ENCODE results near the gene TBC1D4. TPM values are rescaled to one million over a fixed set of nuclear protein-coding genes. Genes with fewer than 3 reads are reported as not detected.

TBC1D4 gene
- polyA plus RNA-seq, 1 experiment: 8.0 TPM

GRCh38 chr13:75421133-75421532 lies 60.8 kb downstream of the TBC1D4 start:
- no peak for DNase-seq (ENCODE audit: low read depth, low spot score)
- Histone ChIP-seq H3K27me3 (ENCODE audit: control insufficient read depth, insufficient read depth, low read length) (no peaks in the 10 kb centered on the region), H3K4me3 (ENCODE audit: low read depth, low read length) (no peak overlapping the region), H3K27ac (ENCODE audit: low read depth, low read length) (no peak overlapping the region), H3K9me3 (ENCODE audit: control insufficient read depth, insufficient read depth, low read length) (no peaks in the 10 kb centered on the region)
- TF ChIP-seq CTCF (IDR thresholded peaks at IDR 0.05; ENCODE audit: low read depth, low read length): no peak
- POLR2A ChIA-PET: no interaction called here
- CTCF ChIA-PET: no interaction called here

- TF ChIP-seq CTCF (IDR thresholded peaks at IDR 0.05; ENCODE audit: low read depth, low read length): no peak
- CTCF ChIA-PET: interaction anchor here (2.7 kb wide), 1 partner anchor 47 kb away, joined by 7 read pairs; no protein-coding TSS in a partner anchor
- Histone ChIP-seq H3K4me3 (ENCODE audit: low read depth, low read length) (no peak overlapping the region), H3K27me3 (ENCODE audit: control insufficient read depth, insufficient read depth, low read length) (no peaks in the 10 kb centered on the region), H3K9me3 (ENCODE audit: control insufficient read depth, insufficient read depth, low read length) (no peaks in the 10 kb centered on the region), H3K27ac (ENCODE audit: low read depth, low read length) (no peak overlapping the region)
- DNase-seq (ENCODE audit: low read depth, low spot score): no peak
- POLR2A ChIA-PET: no interaction called here
These were observed 62.3 kb downstream of the TBC1D4 start for GRCh38 chr13:75419656-75420055.

GRCh38 chr13:75418997-75419396 lies 63.0 kb downstream of the TBC1D4 start:
- no peak for DNase-seq (ENCODE audit: low read depth, low spot score)
- Histone ChIP-seq H3K9me3 (ENCODE audit: control insufficient read depth, insufficient read depth, low read length) (no peaks in the 10 kb centered on the region), H3K27ac (ENCODE audit: low read depth, low read length) (no peak overlapping the region), H3K27me3 (ENCODE audit: control insufficient read depth, insufficient read depth, low read length) (no peaks in the 10 kb centered on the region), H3K4me3 (ENCODE audit: low read depth, low read length) (no peak overlapping the region)
- no peak for TF ChIP-seq CTCF (IDR thresholded peaks at IDR 0.05; ENCODE audit: low read depth, low read length)
- ChIA-PET POLR2A (no interaction called here), CTCF (interaction anchor here (2.7 kb wide), 1 partner anchor 46 kb away, joined by 7 read pairs; no protein-coding TSS in a partner anchor)

- POLR2A ChIA-PET: no interaction called here
- no peaks in the 10 kb centered on the region for H3K27me3 ChIP-seq (ENCODE audit: control insufficient read depth, insufficient read depth, low read length)
- no peak overlapping the region for H3K27ac ChIP-seq (ENCODE audit: low read depth, low read length)
- CTCF ChIA-PET: interaction anchor here (2.7 to 2.9 kb wide), 2 partner anchors 46 to 64 kb away, joined by 7 to 12 read pairs; partner anchors contain the start of gene TBC1D4
- H3K9me3 ChIP-seq (ENCODE audit: control insufficient read depth, insufficient read depth, low read length): no peaks in the 10 kb centered on the region
- TF ChIP-seq CTCF (IDR thresholded peaks at IDR 0.05; ENCODE audit: low read depth, low read length): no peak
- H3K4me3 ChIP-seq (ENCODE audit: low read depth, low read length): no peak overlapping the region
- DNase-seq (ENCODE audit: low read depth, low spot score): no peak
These were observed 63.7 kb downstream of the TBC1D4 start for GRCh38 chr13:75418186-75418843.

- ChIA-PET POLR2A (no interaction called here), CTCF (interaction anchor here (2.7 to 2.9 kb wide), 2 partner anchors 45 to 65 kb away, joined by 7 to 12 read pairs; partner anchors contain the start of gene TBC1D4)
- TF ChIP-seq CTCF (IDR thresholded peaks at IDR 0.05; ENCODE audit: low read depth, low read length): no peak
- Histone ChIP-seq H3K27me3 (ENCODE audit: control insufficient read depth, insufficient read depth, low read length) (no peaks in the 10 kb centered on the region), H3K9me3 (ENCODE audit: control insufficient read depth, insufficient read depth, low read length) (no peaks in the 10 kb centered on the region), H3K27ac (ENCODE audit: low read depth, low read length) (no peak overlapping the region), H3K4me3 (ENCODE audit: low read depth, low read length) (no peak overlapping the region)
- DNase-seq (ENCODE audit: low read depth, low spot score): no peak
These were observed 64.3 kb downstream of the TBC1D4 start for GRCh38 chr13:75417656-75418055.
